MM.1S (cell line): Measurements from ENCODE around the gene C17orf78.

ENCODE experiments used
- DNase-seq: peaks from one replicate; pipeline ENCODE4 v3.0.0-alpha.2; 2015
- H2AFZ ChIP-seq: fragments of 300-600 bp; sonication (generic); 2 replicates; pipeline ENCODE4 v1.6.0; 2016; ENCODE audit warnings: antibody characterized with exemption, low read length
- H3F3A ChIP-seq: fragments of 300-600 bp; sonication (generic); 2 replicates; pipeline ENCODE4 v1.6.1; 2016; ENCODE audit warnings: mild to moderate bottlenecking, antibody characterized with exemption, low read length, moderate library complexity, mixed read lengths; ENCODE audit not compliant: insufficient read depth
- H3K27ac ChIP-seq: fragments of 300-600 bp; sonication (generic); 2 replicates; pipeline ENCODE4 v1.5.1; 2016; ENCODE audit warnings: mild to moderate bottlenecking, low read length
- H3K27me3 ChIP-seq: fragments of 300-600 bp; sonication (generic); replicated peaks from 2 replicates; pipeline ENCODE4 v1.6.0; 2016; ENCODE audit warnings: low read length; ENCODE audit not compliant: insufficient read depth
- H3K36me3 ChIP-seq: fragments of 300-600 bp; sonication (generic); replicated peaks from 2 replicates; pipeline ENCODE4 v1.6.1; 2016; ENCODE audit warnings: mild to moderate bottlenecking, low read length, mixed read lengths; ENCODE audit not compliant: insufficient read depth
- H3K4me1 ChIP-seq: fragments of 300-600 bp; sonication (generic); 2 replicates; pipeline ENCODE4 v1.6.1; 2016; ENCODE audit warnings: low read length, mixed read lengths
- H3K4me2 ChIP-seq: fragments of 300-600 bp; sonication (generic); 2 replicates; pipeline ENCODE4 v1.6.0; 2016; ENCODE audit warnings: low read depth, low read length
- H3K4me3 ChIP-seq: fragments of 300-600 bp; sonication (generic); 2 replicates; pipeline ENCODE4 v1.5.1; 2016; ENCODE audit warnings: low read length, mixed read lengths
- H3K79me2 ChIP-seq: fragments of 300-600 bp; sonication (generic); 2 replicates; pipeline ENCODE4 v1.6.1; 2016; ENCODE audit warnings: mixed run types, low read length, mixed read lengths
- H3K9ac ChIP-seq: fragments of 300-600 bp; sonication (generic); 2 replicates; pipeline ENCODE4 v1.6.1; 2016; ENCODE audit warnings: low read length, mixed read lengths
- H3K9me2 ChIP-seq: fragments of 300-600 bp; sonication (generic); replicated peaks from 2 replicates; pipeline ENCODE4 v1.6.1; 2016; ENCODE audit warnings: mild to moderate bottlenecking, low read length, mixed read lengths; ENCODE audit not compliant: insufficient read depth
- H3K9me3 ChIP-seq: fragments of 300-600 bp; sonication (generic); replicated peaks from 2 replicates; pipeline ENCODE4 v1.6.1; 2016; ENCODE audit warnings: mild to moderate bottlenecking, low read length, mixed read lengths; ENCODE audit not compliant: insufficient read depth
- H4K20me1 ChIP-seq: fragments of 300-600 bp; sonication (generic); 2 replicates; pipeline ENCODE4 v1.6.1; 2016; ENCODE audit warnings: mild to moderate bottlenecking, low read length, moderate library complexity, mixed read lengths; ENCODE audit not compliant: insufficient read depth
- EZH2 ChIP-seq: fragments of 300-600 bp; sonication (generic); optimal IDR thresholded peaks from 2 replicates; pipeline ENCODE3; 2017; ENCODE audit warnings: low read depth, mild to moderate bottlenecking, antibody characterized with exemption, low read length, mixed read lengths
- EZH2phosphoT487 ChIP-seq: fragments of 300-600 bp; sonication (generic); IDR thresholded peaks from 2 replicates; pipeline ENCODE4 v1.6.1; 2018; ENCODE audit warnings: antibody characterized with exemption, low read length
- TF ChIP-seq, protein P1 (sequence below): fragments of 300-600 bp; sonication (generic); IDR thresholded peaks from 2 replicates; pipeline ENCODE4 v1.5.1; 2016; ENCODE audit warnings: antibody characterized with exemption, low read length, mixed read lengths

The C17orf78 gene

DNA sequence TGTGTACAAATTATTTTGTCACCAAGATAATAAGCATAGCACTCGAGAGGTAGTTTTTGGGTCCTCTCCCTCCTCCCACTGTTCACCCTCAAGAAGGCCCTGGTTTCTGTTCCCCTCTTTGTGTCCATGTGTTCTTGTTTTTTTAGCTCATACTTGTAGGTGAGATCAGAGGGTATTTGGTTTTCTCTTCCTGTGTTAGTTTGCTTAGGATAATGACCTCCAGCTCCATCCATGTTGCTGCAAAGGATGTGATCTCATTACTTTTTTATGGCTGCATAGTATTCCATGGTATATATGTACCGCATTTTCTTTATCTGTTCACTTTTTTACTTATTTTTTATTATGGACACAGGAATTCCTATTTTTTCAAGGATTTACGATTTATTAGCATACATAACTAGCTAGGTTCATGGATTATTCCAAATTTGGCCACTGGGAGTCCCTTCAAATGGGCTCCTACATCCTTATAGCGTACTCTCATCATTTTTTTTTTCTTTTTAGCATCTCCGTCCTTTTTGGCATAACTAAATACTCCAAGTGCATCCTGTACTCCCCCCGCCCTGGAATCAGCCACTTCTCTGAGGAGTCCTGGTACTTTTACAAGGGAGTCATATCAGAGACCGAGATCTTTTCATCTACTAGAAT lies 38.2 kb downstream of the C17orf78 start:
- peaks cover 16% of the 10 kb centered on the region; the same call in 1 of the 2 replicates for H3K79me2 ChIP-seq

DNA sequence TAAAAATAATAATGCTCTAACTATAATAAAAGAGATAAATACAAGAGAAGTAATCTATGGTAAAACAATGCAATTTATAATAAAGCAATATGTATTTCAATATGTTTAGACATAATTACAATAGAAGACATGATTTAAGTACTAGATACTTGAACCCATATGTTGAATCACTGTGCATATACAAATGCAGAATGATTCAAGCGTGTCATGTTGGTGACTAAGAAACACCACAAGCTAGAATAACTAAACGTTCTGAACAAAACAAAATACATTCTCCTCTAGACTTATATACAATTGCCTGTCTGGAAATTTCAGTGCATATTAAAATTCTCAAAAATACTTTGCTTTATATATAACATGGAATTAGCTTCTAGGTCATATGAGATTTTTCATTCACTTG lies 42.1 kb downstream of the C17orf78 start:
- Histone ChIP-seq H3K4me3 (no peak overlapping the region), H2AFZ (no peak overlapping the region), H3K79me2 (peaks cover 16% of the 10 kb centered on the region; the same call in 1 of the 2 replicates)

More for the DNA sequence above, 38.2 kb downstream of the C17orf78 start:
- Histone ChIP-seq H3K36me3 (no peaks in the 10 kb centered on the region), H3F3A (no peaks in the 10 kb centered on the region), H3K9ac (no peak overlapping the region), H3K4me2 (no peak overlapping the region), H2AFZ (no peak overlapping the region), H3K4me1 (no peaks in the 10 kb centered on the region), H3K9me3 (no peaks in the 10 kb centered on the region), H3K4me3 (no peak overlapping the region), H3K9me2 (no peaks in the 10 kb centered on the region), H3K27ac (no peak overlapping the region), H4K20me1 (no peaks in the 10 kb centered on the region), H3K27me3 (no peaks in the 10 kb centered on the region)
- TF ChIP-seq EZH2phosphoT487 (no peak), EZH2 (no peak)
- TF ChIP-seq, protein P1, sequence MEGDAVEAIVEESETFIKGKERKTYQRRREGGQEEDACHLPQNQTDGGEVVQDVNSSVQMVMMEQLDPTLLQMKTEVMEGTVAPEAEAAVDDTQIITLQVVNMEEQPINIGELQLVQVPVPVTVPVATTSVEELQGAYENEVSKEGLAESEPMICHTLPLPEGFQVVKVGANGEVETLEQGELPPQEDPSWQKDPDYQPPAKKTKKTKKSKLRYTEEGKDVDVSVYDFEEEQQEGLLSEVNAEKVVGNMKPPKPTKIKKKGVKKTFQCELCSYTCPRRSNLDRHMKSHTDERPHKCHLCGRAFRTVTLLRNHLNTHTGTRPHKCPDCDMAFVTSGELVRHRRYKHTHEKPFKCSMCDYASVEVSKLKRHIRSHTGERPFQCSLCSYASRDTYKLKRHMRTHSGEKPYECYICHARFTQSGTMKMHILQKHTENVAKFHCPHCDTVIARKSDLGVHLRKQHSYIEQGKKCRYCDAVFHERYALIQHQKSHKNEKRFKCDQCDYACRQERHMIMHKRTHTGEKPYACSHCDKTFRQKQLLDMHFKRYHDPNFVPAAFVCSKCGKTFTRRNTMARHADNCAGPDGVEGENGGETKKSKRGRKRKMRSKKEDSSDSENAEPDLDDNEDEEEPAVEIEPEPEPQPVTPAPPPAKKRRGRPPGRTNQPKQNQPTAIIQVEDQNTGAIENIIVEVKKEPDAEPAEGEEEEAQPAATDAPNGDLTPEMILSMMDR, result no peak; the same call in 1 of the 2 replicates
- DNase-seq, result no peak

DNA sequence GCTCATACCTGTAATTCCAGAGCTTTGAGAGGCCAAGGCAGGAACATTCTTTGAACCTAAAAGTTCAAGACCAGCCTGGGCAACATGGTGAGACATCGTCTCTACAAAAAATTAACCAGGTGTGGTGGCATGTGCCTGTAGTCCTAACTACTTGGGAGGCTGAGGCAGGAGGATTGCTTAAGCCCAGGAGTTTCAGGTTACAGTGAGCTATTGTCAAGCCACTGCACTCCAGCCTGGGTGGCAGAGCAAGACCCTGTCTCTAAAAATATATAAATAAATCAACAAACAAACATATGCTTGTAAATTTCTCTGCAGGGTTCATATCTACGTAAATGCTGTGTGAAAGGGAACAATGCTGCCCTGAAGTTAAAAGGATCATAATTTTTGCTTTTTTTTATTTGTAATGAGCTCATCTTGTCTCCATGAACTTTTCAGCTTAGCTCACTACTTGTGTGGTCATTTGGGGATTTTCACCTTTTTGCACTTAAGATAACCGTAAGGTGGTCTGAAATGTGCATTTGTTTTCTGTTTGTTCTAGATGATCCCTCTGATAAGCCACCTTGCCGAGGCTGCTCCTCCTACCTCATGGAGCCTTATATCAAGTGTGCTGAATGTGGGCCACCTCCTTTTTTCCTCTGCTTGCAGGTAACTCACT lies 47.3 kb downstream of the C17orf78 start:
- Histone ChIP-seq H3K4me2 (no peak overlapping the region), H3K9ac (no peak overlapping the region), H3K27me3 (no peaks in the 10 kb centered on the region), H3K79me2 (no peaks in the 10 kb centered on the region), H3F3A (no peaks in the 10 kb centered on the region), H3K4me3 (no peak overlapping the region), H3K27ac (no peak overlapping the region), H3K9me3 (no peaks in the 10 kb centered on the region), H2AFZ (no peak overlapping the region), H3K36me3 (no peaks in the 10 kb centered on the region; the same call in 1 of the 2 replicates), H4K20me1 (no peaks in the 10 kb centered on the region), H3K9me2 (no peaks in the 10 kb centered on the region), H3K4me1 (no peaks in the 10 kb centered on the region)
- TF ChIP-seq, protein P1, result no peak
- no peak for TF ChIP-seq EZH2
- DNase-seq, result no peak

More for the DNA sequence above, 42.1 kb downstream of the C17orf78 start:
- Histone ChIP-seq H3K4me2 (no peak overlapping the region), H3K9me3 (no peaks in the 10 kb centered on the region), H3F3A (no peaks in the 10 kb centered on the region), H3K36me3 (no peaks in the 10 kb centered on the region), H4K20me1 (no peaks in the 10 kb centered on the region), H3K9ac (no peak overlapping the region), H3K27me3 (no peaks in the 10 kb centered on the region), H3K9me2 (no peaks in the 10 kb centered on the region), H3K27ac (no peak overlapping the region), H3K4me1 (no peaks in the 10 kb centered on the region)
- TF ChIP-seq EZH2phosphoT487 (no peak), EZH2 (no peak)
- TF ChIP-seq, protein P1, result no peak
- DNase-seq, result no peak
